Body of pancreas (tissue), 4 donors: ENCODE results near the gene PNPLA2.

Experiments
- POLR2A ChIP-seq, 3 donors: fragments of 450-650 bp; IDR thresholded peaks; one replicate each; pipeline ENCODE4 v1.6.1; 2016; ENCODE audit warnings: antibody characterized with exemption in 3 of 3, mild to moderate bottlenecking in 2 of 3
- TF ChIP-seq, protein P1 (sequence below), 7 experiments: fragments of 450-650 bp in 4 of 7; fragments of 200-600 bp in 3 of 7; sonication (generic) in 3 of 7; IDR thresholded peaks; one replicate each; pipeline ENCODE4 v1.5.1; 2016 to 2019; ENCODE audit warnings: antibody characterized with exemption in 7 of 7

DNA sequence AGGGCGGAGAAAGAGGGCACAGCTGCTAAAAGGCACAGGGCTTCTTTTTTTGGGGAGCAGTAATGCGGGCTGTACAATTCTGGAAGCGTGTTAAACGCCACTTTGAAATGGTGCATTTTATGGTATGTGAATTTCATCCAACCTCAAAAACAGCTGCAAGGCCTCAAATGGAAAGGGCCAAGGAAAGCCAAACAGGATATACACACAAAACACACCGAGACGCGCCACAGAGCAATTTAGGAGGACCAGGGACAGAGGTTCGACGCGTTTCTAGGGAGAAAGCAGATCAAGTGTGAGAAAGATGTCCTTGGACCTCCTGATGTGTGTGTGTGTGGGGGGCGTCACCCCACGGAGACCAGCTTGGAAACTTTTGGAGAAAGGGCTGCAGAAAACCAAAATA, 55.0 kb downstream of the PNPLA2 start:
- no peak for TF ChIP-seq POLR2A (IDR thresholded peaks at IDR 0.05)
- TF ChIP-seq, protein P1, sequence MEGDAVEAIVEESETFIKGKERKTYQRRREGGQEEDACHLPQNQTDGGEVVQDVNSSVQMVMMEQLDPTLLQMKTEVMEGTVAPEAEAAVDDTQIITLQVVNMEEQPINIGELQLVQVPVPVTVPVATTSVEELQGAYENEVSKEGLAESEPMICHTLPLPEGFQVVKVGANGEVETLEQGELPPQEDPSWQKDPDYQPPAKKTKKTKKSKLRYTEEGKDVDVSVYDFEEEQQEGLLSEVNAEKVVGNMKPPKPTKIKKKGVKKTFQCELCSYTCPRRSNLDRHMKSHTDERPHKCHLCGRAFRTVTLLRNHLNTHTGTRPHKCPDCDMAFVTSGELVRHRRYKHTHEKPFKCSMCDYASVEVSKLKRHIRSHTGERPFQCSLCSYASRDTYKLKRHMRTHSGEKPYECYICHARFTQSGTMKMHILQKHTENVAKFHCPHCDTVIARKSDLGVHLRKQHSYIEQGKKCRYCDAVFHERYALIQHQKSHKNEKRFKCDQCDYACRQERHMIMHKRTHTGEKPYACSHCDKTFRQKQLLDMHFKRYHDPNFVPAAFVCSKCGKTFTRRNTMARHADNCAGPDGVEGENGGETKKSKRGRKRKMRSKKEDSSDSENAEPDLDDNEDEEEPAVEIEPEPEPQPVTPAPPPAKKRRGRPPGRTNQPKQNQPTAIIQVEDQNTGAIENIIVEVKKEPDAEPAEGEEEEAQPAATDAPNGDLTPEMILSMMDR (IDR thresholded peaks at IDR 0.05) = no peak
